GM21515 (cell line): ENCODE measurements around the gene SPEF2.
"Not testable (repeated sequence)": the region's sequence is repeated elsewhere in the genome, so short reads cannot be mapped to it uniquely, and the experiment has no call there.

ENCODE experiments used
- ATAC-seq: cut with Tn5 transposase; IDR thresholded peaks from one replicate; pipeline ENCODE4 v1.9.1; 2021; ENCODE audit not compliant: unreplicated experiment

SPEF2 gene

DNA sequence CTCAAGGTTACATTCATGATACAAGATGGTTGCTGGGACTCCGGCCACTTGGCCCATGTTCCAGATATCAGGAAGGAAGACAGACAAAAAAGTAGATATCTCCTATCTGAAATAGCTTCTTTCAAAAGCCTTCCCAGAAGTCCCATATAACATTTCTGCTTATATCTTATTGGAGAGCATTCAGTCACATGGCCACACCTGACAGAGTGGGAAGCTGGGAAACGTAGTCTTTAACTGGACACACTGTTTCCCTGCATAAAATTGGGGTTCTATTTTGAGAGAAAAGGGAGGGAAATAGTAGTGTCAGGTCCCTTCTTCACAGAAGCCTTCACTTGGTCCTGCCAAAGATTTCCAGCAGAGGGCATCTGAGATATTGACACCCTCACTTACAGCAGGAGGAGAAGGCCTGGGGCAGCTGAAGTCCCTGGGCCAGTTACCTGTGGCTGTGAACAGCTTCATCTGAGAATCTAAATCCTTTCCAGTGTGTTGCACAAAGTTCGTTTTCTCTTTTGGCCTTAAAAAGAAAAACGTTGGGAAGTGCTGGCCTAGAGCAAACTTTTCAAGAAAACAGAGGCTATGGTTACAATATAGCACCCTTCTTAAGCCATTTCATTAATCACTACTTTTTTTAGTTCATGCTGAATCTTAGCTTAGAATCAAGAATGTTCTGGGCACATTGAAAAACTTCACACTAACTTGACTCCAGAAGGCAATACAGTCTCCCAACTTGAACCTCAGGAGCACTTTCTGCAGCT, 33.5 kb downstream of the SPEF2 start:
- no peak for ATAC-seq

DNA sequence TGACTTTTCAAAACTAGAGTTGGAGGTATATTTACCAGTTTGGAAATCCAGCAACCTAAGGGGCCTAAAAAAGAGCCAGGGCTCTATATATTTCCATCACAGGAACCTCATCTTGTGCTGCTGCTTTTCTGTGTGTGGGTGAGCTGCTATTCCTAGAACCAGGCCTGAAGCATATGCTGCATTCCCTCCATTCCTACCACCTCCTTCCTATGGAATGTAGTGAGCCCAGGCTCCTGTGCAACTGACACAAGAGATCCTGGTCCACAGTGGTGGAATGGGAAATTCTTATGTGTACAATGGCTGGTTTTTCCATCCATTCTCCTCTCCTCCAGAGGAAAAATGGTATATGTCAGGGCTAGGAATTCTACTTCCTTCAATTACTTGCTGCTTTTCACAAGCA, 39.1 kb downstream of the SPEF2 start:
- no peak for ATAC-seq

DNA sequence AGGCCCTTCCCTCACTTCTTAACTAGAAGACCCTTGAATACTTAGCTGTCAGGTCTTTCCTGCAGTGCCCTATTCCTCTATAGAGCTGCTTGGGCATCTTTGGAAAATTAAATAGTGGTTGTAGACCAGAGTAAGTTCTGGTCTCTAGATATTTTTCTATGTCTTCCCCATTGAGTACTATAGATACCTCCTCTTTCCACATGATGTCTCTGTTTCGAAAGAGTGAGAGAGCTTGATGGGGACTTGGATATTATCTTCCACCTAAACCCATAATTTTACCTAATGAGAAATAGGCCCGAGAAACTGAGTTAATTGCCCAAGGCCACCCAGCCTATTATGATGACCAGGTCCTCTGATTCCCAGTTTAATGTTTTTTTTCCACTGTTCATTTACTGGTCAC, 40.2 kb downstream of the SPEF2 start:
- no peak for ATAC-seq

DNA sequence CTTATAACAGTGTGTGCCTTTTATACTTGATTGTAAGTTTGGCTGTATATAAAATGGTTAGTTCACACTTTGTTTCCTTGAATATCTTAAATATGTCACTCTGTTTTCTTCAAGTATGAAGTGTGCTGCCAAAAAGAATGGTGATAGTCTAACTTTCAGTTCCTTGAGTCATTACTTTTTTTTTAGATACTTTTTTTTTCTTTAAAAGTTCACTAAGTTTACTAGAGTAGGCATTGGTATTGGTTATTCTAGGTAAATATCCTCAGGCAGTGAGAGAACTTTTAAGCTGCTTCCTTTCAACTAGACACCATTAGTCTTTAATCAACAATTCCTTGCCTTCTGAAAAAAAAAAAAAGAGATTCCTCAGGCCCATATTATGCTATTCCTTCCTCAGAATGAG, 41.9 kb downstream of the SPEF2 start:
- no peak for ATAC-seq

DNA sequence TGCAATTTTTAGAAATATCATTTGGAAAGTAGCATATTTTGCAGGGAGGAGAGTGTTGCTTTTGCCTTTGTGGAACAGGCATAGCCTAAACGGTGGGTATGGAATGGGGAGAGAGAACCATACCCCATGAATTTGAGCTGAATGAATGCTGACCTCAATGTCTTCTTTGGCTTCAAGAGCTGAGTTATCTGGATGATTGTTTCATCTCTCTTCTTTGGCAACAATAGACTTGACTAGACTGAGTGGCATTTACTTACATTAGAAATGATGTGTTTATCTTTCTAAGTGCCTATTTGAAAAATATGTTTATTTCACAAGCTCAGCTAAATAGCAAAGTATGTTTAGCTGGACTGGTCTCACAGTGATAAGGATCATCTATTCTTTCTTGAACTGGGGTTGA, 42.8 kb downstream of the SPEF2 start:
- ATAC-seq: no peak

DNA sequence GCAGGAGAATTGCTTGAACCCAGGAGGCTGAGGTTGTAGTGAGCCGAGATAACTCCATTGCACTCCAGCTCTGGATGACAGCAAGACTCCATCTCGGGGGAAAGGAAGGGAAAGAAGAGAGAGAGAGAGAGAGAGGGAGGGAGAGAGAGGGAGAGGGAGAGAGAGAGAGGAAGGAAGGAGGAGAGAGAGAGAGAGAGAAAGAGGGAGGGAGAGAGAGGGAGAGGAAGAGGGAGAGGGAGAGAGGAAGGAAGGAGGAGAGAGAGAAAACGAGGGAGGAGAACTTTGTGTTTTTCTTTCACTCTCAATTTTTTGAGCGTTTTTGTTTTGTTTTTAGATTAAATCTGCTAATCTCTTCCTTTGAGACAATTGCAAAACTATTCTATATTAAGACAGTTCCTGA, 46.9 kb downstream of the SPEF2 start:
- ATAC-seq: no peak

DNA sequence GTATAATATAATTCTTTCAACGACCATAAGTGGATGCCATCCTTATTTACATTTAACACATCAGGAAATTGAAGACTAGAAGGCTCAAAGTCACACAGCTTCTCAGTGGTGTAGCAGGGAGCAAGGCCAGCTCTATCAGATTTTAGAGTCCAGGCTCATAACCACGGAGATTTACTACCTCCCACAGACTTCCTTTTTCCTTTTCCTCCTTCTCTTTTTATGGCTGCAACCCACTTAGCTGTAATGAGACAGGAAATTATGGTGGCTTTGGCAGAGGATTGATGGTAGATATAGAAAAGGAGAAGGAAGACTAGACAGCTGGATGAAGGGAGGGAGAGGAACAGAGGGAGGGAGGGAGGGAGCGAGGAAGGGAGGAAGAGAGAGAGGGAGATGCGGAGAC, 47.4 kb downstream of the SPEF2 start:
- no peak for ATAC-seq

DNA sequence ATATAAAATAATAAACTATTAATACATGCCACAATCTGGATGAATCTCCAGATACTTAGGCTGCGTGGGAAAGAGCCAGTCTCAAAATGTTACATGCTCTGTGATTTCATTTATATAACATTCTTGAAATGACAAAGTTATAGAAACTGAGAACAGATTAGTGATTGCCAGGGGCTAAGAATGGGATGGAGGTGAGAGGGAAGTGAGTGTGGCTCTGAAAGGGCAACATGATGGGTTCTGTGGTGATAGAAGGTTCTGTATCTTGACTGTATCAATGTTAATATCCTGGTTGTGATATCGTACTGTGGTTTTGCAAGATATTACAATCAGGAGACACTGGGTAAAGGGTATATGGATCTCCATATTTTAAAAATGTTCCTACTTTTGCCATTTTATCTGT, 50.7 kb downstream of the SPEF2 start:
- no peak for ATAC-seq

DNA sequence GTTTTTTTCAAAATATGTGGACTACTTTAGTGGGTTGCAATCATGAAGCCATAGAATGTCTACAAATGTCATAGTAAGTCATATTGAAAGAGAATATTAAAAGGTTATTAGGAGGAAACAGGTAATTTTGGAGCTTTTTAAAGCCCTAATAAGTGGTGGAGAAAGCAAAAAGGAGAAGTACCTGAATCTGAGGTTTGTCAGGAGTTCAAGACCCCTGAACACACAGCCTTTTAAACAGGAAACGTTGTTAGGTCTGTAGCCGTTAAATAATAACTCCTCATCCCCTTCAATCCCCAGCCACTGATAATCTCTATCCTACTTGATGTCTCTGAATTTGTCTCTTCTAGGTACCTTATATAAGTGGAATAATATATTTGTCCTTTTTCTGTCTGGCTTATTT, 51.1 kb downstream of the SPEF2 start:
- ATAC-seq: no peak

DNA sequence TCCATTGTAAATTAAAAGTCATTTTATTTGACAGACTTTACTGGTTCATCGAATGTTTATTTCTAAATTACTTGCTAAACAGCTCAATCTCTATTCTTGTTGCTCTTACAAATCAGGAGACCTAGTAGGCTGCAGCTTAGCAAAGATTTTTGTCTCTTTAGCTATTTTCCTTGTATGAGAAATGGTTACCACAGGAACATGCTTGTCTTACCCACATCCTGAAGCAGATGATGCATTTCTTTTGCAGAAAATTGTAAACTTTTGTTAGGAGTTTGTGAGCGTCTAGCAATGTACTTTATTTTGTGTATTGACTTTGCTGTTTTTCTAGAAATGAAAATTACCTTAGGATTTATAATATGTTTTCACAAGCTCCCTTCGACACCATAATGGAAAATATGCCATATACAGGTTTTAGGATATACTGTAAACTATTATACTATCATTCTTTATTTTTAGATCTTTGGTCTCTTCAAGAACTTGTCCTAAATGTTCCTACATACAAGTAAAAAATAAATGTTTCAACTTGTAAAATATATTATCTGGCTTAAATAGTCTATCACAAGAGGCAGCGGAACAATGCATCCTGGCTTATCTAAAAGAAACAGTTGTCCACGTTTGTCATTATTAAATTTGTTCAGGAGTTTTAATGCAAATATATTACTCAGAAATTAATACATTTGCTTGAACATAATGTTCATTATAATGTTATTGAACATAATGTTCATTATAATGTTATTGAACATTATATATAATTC, 54.1 kb downstream of the SPEF2 start:
- no peak for ATAC-seq

DNA sequence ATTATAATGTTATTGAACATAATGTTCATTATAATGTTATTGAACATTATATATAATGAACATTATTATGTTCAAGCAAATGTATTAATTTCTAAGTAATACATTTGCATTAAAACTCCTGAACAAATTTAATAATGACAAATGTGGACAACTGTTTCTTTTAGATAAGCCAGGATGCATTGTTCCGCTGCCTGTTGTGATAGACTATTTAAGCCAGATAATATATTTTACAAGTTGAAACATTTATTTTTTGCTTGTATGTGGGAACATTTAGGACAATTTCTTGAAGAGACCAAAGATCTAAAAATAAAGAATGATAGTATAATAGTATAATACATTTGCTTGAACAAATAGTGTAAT, 54.6 kb downstream of the SPEF2 start:
- ATAC-seq: not testable (repeated sequence)

DNA sequence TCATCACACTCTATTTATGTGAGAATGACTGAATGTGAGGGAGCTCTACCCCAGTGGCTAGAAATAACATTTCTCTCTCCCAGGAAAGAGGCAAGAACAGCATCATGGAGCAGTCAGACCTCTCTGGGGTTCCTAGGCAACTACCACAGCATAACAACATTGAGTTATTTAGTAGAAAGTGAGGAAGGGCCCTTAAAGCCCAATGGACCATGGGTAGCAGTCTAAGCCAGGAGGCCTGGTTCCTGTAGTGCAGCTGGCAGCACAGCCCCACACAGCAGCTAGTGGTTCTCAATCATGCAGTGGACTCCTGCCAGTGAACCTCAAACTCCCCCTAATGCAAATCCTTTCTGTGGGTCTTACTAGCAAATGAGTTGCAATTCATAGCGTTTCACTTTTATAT, 55.3 kb downstream of the SPEF2 start:
- ATAC-seq: no peak

DNA sequence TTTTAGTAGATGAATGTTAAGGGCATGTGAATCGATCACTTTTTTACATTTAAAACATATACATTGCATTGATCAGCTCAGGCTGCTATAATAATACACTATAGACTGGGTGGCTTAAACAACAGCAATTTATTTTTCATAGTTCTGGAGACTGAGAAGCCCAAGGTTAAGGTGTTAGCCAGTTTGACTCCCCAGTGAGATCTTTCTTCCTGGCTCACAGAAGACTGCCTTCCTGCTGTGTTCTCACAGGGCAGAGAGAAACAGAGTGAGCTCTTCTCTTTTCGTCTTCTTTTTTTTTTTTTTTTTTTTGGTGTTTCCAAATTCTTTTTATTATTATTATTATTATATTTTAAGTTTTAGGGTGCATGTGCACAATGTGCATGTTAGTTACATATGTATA, 56.4 kb downstream of the SPEF2 start:
- ATAC-seq: no peak

DNA sequence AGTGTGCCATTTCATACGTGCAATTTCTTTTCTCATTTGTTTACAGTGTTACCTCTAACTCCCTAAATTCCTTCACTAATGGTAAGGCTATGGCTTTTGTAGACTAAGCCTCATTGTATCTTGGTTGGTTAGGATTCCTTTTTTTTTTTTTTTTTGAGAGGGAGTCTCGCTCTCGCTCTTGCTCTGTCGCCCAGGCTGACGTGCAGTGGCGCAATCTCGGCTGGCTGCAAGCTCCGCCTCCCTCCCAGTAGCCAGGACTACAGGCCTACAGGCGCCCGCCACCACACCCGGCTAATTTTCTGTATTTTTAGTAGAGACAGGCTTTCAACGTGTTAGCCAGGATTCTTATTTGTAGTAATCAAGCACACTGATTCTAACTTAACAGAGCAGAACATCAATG, 57.7 kb downstream of the SPEF2 start:
- no peak for ATAC-seq

DNA sequence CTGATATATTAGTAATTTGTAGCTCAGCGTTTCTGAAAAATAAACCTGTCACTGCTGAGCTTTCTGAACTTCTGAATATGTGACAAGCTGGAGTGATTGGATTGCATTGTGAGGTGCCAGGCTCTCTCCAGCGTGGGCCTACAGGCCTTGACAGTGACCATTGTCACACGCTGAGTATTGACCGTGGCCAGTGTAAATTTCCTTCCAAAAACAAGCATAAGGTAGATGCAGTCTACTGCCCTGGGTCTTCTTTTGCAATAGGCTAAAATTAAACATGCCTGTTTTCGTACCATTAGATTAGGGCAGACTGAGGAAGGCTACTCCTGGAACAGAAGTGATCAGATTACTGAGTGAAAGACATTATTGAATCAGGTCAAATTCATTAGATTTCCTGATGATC, 60.2 kb downstream of the SPEF2 start:
- no peak for ATAC-seq

DNA sequence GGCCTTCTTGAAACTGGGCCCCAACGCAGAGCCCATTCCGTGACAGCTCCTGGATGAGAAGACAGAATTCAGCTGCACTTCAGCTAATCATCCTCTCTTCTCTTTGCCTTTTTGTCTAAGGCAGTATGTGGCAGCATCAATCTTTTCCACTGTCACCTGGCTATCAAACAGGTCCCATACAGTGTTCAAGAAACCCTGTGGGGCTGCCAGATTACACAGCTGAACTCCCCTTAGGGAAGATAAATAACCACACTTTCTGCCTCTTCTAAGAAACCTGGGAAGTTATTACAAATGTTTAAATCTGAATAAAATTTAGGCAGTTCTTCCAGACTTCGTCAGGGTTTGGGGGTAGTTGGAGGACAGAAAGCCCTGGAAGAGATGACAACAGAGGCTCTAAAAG, 61.0 kb downstream of the SPEF2 start:
- no peak for ATAC-seq

DNA sequence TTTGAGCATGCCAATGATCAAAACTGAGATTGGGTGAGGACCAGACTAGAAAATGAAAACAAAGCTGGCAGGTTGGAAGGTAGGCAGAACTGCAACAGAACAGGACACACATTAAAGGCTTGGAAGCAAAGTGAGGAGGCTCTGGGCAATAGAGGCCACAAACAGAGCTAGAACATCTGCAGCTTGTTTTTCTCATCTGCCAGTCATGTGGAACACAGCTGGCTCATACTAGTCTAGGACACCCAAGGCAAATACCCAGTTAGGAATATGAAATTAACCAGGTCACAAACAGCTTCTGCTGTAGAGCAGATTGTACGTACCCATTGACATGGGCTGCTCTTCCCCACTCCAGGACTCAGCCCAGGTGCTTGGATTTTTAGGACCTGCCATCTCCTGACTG, 61.7 kb downstream of the SPEF2 start:
- ATAC-seq: no peak

DNA sequence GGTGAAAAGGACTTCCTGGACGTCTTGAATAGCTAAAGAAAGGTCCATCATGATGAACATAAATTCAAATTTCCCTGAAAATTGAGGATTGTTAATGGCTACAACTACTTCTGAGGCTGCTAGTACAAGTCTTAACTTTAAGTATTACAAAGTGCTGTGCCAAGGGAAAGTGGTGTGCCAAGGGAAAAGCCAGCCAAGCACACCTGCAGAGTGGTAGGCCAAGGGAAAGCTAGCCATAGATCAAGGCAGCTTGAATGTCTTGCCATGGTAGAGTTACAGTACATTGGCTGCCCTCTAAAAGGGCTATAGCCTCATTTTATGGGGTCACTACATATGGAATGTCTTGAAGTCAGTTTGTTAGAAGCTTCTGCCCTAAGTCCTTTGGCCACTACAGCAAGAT, 64.2 kb downstream of the SPEF2 start:
- ATAC-seq: no peak

DNA sequence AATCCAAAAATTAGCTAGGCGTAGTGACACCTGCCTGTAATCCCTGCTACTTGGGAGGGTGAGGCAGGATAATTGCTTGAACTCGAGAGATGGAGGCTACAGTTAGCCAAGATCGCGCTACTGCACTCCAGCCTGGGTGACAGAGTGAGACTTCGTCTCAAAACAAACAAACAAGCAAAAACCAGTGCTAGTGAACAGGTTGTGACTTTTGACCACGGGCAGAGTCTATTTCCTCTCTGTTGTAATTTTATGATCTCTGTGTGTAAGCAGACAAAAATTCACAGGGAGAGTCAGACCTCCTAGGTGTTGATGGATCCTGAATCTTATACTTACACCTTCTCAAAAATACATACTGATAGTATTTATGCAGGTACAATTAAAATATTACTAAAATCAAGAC, 65.8 kb downstream of the SPEF2 start:
- no peak for ATAC-seq

DNA sequence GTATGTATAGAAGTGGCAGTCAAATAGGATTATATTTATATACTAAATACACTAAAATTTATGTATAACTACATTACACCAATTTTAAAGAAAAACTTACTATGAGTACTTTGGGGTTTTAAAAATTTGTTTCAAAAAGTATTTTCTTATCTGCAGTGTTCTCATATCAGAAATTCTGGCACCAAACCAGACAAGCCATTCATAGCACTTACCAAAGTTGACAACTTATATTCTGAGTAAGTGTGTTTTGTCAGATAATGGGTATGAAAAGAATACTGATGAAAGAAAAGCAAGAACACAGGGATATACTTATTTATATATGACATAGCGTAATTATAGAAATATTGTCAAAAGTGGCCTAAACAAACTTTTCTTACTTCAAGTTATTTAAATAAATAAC, 67.5 kb downstream of the SPEF2 start:
- ATAC-seq: no peak

DNA sequence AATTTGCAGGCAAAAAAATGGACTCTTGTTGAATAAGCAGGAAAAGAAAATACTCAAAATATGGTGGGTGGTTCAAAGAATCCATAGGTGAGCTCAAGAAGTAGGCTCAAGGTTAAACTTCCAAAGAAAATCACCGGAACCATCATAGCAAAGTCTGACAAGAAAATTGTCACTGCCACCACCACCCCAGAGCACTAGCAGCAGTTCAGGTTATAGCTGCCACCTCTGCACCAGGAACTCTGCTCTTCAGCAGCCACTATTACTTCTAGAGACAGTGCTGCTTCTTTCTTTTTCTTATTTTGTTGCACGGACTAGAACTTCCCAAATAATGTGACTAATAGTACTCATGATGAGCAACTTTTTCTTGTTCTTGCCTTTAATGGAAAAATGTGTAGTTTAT, 70.3 kb downstream of the SPEF2 start:
- ATAC-seq: no peak

DNA sequence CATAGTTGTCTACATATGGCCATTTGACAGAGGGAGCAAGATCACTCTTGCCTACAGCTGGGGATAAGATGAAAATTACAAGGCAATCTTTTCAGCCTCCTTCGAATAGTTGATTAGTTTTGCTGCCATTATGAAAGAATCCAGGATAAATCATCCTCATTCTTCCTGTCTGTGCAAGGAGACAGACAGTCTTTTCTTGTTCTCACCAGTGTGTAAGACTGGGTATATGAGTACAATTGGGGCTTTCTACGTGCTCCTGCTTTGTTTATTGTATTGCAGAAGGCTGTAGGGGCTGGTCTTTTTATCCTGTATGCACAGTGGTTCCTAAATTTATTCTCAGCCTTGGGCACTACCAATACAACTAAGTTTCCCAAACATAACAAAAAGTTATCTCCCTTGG, 76.8 kb downstream of the SPEF2 start:
- ATAC-seq: no peak
